ENCODE results near the gene COBL. TPM values are rescaled to one million over a fixed set of nuclear protein-coding genes. Genes with fewer than 3 reads are reported as not detected.

The COBL gene
- polyA plus RNA-seq, 3 donors: 17.9 to 26.5 (median 20.6) TPM

- no peak for DNase-seq
These were observed 18.4 kb upstream of the COBL start for GRCh38 chr7:51335057-51335456.

GRCh38 chr7:51329696-51330263, 13.2 kb upstream of the COBL start:
- no peak for DNase-seq

GRCh38 chr7:51328351-51328801, 11.8 kb upstream of the COBL start:
- no peak for DNase-seq

GRCh38 chr7:51327287-51327717, 10.7 kb upstream of the COBL start:
- DNase-seq: no peak

GRCh38 chr7:51326656-51327286, 10.2 kb upstream of the COBL start:
- DNase-seq: no peak

GRCh38 chr7:51325908-51326307, 9.3 kb upstream of the COBL start:
- no peak for DNase-seq

GRCh38 chr7:51325261-51325676, 8.7 kb upstream of the COBL start:
- DNase-seq: no peak

GRCh38 chr7:51324206-51324898, 7.7 kb upstream of the COBL start:
- no peak for DNase-seq

- DNase-seq: no peak
These were observed 5.4 kb upstream of the COBL start for GRCh38 chr7:51321961-51322515.

GRCh38 chr7:51318886-51319579, 2.4 kb upstream of the COBL start:
- no peak for DNase-seq

GRCh38 chr7:51318001-51318400, 1.4 kb upstream of the COBL start:
- no peak for DNase-seq

- no peak for DNase-seq
These were observed 937 bp upstream of the COBL start for GRCh38 chr7:51317582-51317910.

GRCh38 chr7:51316262-51316665, 345 bp downstream of the COBL start:
- DNase-seq: peak; percentile 39

- DNase-seq: peak; percentile 66
These were observed 982 bp downstream of the COBL start for GRCh38 chr7:51315393-51316261.

- no peak for DNase-seq
These were observed 1.9 kb downstream of the COBL start for GRCh38 chr7:51314726-51315125.

- DNase-seq: no peak
These were observed 2.7 kb downstream of the COBL start for GRCh38 chr7:51313738-51314425.

GRCh38 chr7:51312951-51313737, 3.5 kb downstream of the COBL start:
- DNase-seq: no peak

- DNase-seq: no peak
These were observed 5.4 kb downstream of the COBL start for GRCh38 chr7:51311166-51311565.

- DNase-seq: no peak
These were observed 6.5 kb downstream of the COBL start for GRCh38 chr7:51310131-51310583.
